SK-N-MC (cell line): ENCODE data around the gene GLRX5.

ENCODE experiments used
- EZH2 ChIP-seq: fragments of 200-600 bp; sonication (generic); IDR thresholded peaks from one replicate; pipeline ENCODE4 v1.6.1; 2017; ENCODE audit warnings: antibody characterized with exemption
- POLR2AphosphoS5 ChIP-seq: IDR thresholded peaks from 2 replicates; pipeline ENCODE4 v1.6.1; 2012; ENCODE audit warnings: mild to moderate bottlenecking, low read depth, low read length, borderline replicate concordance

DNA sequence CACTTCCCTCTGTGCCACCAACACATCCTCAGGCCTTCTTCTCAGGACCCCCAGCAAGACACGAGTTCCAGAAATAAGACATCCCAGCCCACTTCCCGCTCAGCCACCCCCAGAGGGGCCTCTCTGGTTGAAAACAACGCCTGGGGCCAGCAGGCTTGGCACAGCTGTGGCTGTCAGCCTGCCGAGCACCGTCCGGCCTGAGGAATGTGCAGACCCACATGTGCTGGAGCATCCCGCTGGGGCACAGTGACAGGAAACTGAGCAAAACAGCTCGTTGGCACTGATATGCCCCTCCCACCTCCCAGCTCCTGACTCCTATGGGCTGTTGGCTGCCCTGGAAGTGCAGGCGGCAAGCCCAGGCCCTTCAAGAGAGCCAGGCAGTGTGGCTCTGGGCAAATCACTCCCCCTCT lies 19.8 kb upstream of the GLRX5 start:
- TF ChIP-seq POLR2AphosphoS5: no peak
- TF ChIP-seq EZH2: no peak
